ENCODE measurements around the gene OFD1. TPM values are rescaled to one million over a fixed set of nuclear protein-coding genes. Genes with fewer than 3 reads are reported as not detected.

OFD1 gene
- total and polyA plus RNA-seq, 2 of the 8 experiments (the other 6 are each of a cell fraction or from before 2014, with no cell fraction given) = 8.0 to 23.4 TPM

DNA sequence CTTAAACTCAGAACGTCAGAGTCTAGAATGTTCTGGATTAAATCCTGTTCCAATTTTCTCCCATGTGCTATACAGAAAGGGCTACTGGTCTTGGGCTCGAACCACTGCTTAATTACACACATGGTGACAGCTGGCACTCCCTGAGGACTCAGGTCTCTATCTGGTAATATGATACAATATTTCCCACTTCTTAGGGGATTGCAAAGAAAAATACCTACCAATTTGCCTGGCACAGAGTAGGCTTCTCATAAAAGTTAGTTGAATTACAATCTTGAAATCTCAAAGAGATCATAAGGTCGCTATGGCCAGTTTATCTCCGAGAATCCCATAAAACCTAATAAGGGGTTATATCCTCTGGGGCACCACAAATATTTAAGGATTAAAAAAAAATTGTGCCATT, 73.7 kb downstream of the OFD1 start:
- Histone ChIP-seq H2AK5ac (ENCODE audit: low read depth, low read length) (no peak overlapping the region), H3K14ac (ENCODE audit: insufficient read length) (no peak overlapping the region), H3K18ac (ENCODE audit: extremely low read depth, low read length) (no peak overlapping the region), H3K9ac (replicated peaks in 1 of 4; ENCODE audit: extremely low read depth in 1 of 4, low read depth in 3 of 4, low read length in 3 of 4) (no peak overlapping the region), H2BK12ac (ENCODE audit: low read depth, low read length) (no peak overlapping the region), H4K20me1 (replicated peaks in 1 of 2; ENCODE audit: control insufficient read depth in 1 of 2, insufficient read depth in 2 of 2, low read length in 2 of 2) (no peaks in the 10 kb centered on the region), H3K9me3 (ENCODE audit: insufficient read depth in 2 of 2, low read depth in 1 of 2, low read length in 1 of 2) (no peaks in the 10 kb centered on the region), H2AFZ (ENCODE audit: low read length) (no peak overlapping the region), H3K4me3 (ENCODE audit: extremely low read depth in 1 of 4, insufficient read depth in 2 of 4, low read depth in 3 of 4, low read length in 4 of 4) (no peak overlapping the region), H3K36me3 (ENCODE audit: control insufficient read depth in 2 of 4, insufficient read depth in 4 of 4, low read length in 3 of 4) (no peaks in the 10 kb centered on the region), H2BK5ac (ENCODE audit: low read depth, low read length) (no peak overlapping the region), H3K4ac (replicated peaks; ENCODE audit: insufficient read length, low read depth, low read length) (no peak overlapping the region), H2BK15ac (ENCODE audit: low read length) (no peak overlapping the region), H3K4me1 (replicated peaks in 1 of 4; ENCODE audit: control insufficient read depth in 3 of 4, insufficient read depth in 4 of 4, low read length in 3 of 4) (peaks cover 0 to 3% (median 0%) of the 10 kb centered on the region in 4 experiments; a peak in 1 of 7 replicates), H3K79me2 (ENCODE audit: control insufficient read depth in 1 of 2, insufficient read depth in 2 of 2, low read length in 2 of 2) (peaks cover 0 to 4% of the 10 kb centered on the region in 2 experiments; a peak in 2 of 4 replicates), H4K8ac (ENCODE audit: extremely low read depth, insufficient read depth, low read length) (no peak overlapping the region), H2BK20ac (ENCODE audit: low read length) (no peak overlapping the region), H3K23me2 (ENCODE audit: low read depth, low read length) (no peaks in the 10 kb centered on the region), H2BK120ac (replicated peaks; ENCODE audit: low read depth, low read length) (no peak overlapping the region), H4K5ac (ENCODE audit: insufficient read length, low read depth, low read length) (no peak overlapping the region), H3K23ac (ENCODE audit: insufficient read length) (no peak overlapping the region), H3K79me1 (ENCODE audit: low read depth, low read length) (no peaks in the 10 kb centered on the region; the same call in 1 of the 2 replicates), H3K27ac (ENCODE audit: low read depth, low read length) (no peak overlapping the region), H3K27me3 (replicated peaks in 1 of 4; ENCODE audit: control insufficient read depth in 3 of 4, extremely low read depth in 1 of 4, insufficient read depth in 3 of 4, low read length in 3 of 4) (no peaks in the 10 kb centered on the region), H4K91ac (replicated peaks; ENCODE audit: insufficient read length, low read length) (no peak overlapping the region), H3K4me2 (ENCODE audit: insufficient read depth in 1 of 2, low read depth in 2 of 2, low read length in 2 of 2) (no peak overlapping the region), H3K56ac (replicated peaks; ENCODE audit: insufficient read length, low read depth, low read length) (no peak overlapping the region)
- no peak for FAIRE-seq
- ChIA-PET CTCF (ENCODE audit: partially characterized antibody) (no interaction called here), POLR2A (ENCODE audit: partially characterized antibody) (no interaction called here)
- no peak for DNase-seq (ENCODE audit: low read depth in 1 of 2, low spot score in 2 of 2)
- WGBS, 2 experiments (ENCODE audit: extremely low coverage in 1 of 2, insufficient coverage in 1 of 2, insufficient read length in 1 of 2, insufficient replicate concordance in 2 of 2, low coverage in 1 of 2, low lambda C conversion rate in 2 of 2, missing lambda C conversion rate in 1 of 2) = 87% methylated on average over 4 of the region's 4 CpGs; no CpG with 5 or more reads in 1 of the 2 experiments
- no peak for TF ChIP-seq POLR2A (IDR thresholded peaks at IDR 0.05; ENCODE audit: control extremely low read depth in 1 of 2, low read depth in 2 of 2, low read length in 2 of 2)
- TF ChIP-seq JUN (IDR thresholded peaks at IDR 0.05; ENCODE audit: low read depth, low read length) = no peak
- TF ChIP-seq CHD2 (IDR thresholded peaks at IDR 0.05; ENCODE audit: low read length) = no peak
- TF ChIP-seq, protein P1, sequence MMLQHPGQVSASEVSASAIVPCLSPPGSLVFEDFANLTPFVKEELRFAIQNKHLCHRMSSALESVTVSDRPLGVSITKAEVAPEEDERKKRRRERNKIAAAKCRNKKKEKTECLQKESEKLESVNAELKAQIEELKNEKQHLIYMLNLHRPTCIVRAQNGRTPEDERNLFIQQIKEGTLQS (IDR thresholded peaks at IDR 0.05; ENCODE audit: insufficient read depth, low read depth, low read length) = no peak
- TF ChIP-seq EP300 (IDR thresholded peaks at IDR 0.05; ENCODE audit: borderline replicate concordance in 1 of 2, low read depth in 2 of 2, low read length in 2 of 2) = no peak
- TF ChIP-seq CREB1 (IDR thresholded peaks at IDR 0.05) = no peak
- no peak for TF ChIP-seq RFX5 (IDR thresholded peaks at IDR 0.05; ENCODE audit: borderline replicate concordance, low read depth, low read length)
- no peak for TF ChIP-seq BCL11A (IDR thresholded peaks at IDR 0.05; ENCODE audit: low read depth in 2 of 2, low read length in 2 of 2)
- no peak for TF ChIP-seq SIN3A (conservative IDR thresholded peaks at IDR 0.05 in 1 of 2, IDR thresholded peaks at IDR 0.05 in 1 of 2; ENCODE audit: low read depth in 1 of 2, low read length in 2 of 2)
- TF ChIP-seq SIRT6 (IDR thresholded peaks at IDR 0.05; ENCODE audit: low read length) = no peak
- TF ChIP-seq SAP30 (IDR thresholded peaks at IDR 0.05; ENCODE audit: insufficient read depth, insufficient replicate concordance, low read length) = no peak
- no peak for TF ChIP-seq GABPA (IDR thresholded peaks at IDR 0.05; ENCODE audit: borderline replicate concordance, insufficient read depth, low read length)
- TF ChIP-seq, protein P2, sequence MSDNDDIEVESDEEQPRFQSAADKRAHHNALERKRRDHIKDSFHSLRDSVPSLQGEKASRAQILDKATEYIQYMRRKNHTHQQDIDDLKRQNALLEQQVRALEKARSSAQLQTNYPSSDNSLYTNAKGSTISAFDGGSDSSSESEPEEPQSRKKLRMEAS (IDR thresholded peaks at IDR 0.05) = no peak
- no peak for TF ChIP-seq SRF (IDR thresholded peaks at IDR 0.05; ENCODE audit: low read depth, low read length)
- no peak for TF ChIP-seq TBP (IDR thresholded peaks at IDR 0.05; ENCODE audit: low read depth, low read length)

Measured in H1 (cell line).